ENCODE measurements around the gene ARHGAP27.
"Not testable (repeated sequence)": the region's sequence is repeated elsewhere in the genome, so short reads cannot be mapped to it uniquely, and the experiment has no call there.

Gene ARHGAP27, protein sequence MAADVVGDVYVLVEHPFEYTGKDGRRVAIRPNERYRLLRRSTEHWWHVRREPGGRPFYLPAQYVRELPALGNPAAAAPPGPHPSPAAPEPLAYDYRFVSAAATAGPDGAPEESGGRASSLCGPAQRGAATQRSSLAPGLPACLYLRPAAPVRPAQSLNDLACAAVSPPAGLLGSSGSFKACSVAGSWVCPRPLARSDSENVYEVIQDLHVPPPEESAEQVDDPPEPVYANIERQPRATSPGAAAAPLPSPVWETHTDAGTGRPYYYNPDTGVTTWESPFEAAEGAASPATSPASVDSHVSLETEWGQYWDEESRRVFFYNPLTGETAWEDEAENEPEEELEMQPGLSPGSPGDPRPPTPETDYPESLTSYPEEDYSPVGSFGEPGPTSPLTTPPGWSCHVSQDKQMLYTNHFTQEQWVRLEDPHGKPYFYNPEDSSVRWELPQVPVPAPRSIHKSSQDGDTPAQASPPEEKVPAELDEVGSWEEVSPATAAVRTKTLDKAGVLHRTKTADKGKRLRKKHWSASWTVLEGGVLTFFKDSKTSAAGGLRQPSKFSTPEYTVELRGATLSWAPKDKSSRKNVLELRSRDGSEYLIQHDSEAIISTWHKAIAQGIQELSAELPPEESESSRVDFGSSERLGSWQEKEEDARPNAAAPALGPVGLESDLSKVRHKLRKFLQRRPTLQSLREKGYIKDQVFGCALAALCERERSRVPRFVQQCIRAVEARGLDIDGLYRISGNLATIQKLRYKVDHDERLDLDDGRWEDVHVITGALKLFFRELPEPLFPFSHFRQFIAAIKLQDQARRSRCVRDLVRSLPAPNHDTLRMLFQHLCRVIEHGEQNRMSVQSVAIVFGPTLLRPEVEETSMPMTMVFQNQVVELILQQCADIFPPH

DNA sequence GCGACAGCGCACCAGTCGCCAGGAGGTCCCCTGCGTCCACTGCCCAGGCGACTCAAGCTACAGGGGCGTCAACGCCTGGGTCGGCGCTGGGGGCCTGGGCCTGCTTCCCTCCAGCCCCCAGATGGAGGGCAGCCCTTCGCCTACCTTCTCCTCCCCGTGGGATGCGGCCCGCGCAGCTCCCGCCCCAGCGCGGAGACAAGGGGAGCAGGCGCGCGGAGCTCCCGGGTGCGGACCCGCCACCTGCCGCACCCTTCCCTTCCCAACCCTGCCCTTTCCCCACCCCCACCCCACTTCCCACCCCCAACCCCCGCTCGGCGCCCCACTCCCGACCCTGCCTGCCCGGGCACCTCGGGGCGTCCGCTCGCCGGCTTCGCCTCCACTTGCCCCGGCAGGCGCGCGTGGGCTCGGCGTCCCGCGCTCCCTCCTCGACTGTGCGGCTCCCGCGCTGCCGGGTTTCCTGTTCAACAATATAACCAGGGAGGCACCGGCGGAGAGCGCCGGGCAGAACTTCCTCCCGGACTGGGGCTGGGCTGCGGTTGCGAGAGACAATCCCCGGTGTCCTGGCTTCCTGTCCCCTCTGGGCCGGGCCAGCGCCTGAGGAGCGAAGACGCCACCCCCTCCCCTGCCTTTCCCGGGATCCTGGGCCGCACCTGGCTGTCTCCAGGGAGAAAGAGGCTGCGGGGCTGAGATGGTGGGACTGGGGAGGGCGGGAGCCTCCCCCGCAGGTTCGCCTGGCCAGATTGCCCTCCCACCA is at the start of gene ARHGAP27:
ARHGAP27 (minus strand) TSS at position 466 of the 754 bp plus-strand sequence. CDS start 2,591 bp downstream, outside the sequence.
- no peak for DNase-seq

DNA sequence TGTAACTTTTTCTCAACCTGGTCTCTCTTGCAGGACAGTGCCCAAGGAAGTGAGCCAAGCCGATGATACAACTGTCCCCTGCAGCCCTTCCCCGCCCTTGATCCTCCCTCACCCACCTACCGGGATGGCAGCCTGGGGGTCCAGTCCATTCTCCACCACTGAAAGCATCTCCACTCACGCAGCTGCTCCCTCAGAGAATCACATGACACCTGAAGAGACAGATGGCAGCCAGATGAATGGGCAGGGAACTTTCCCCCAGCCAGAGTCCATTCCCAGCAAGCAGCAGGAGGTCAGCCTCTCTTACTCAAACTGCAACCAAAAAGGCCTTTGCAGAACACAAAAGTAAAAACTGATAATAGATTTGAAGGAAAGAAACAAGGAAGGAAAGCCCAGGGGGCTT is 49.6 kb upstream of the ARHGAP27 start:
- not testable (repeated sequence) for DNase-seq

DNA sequence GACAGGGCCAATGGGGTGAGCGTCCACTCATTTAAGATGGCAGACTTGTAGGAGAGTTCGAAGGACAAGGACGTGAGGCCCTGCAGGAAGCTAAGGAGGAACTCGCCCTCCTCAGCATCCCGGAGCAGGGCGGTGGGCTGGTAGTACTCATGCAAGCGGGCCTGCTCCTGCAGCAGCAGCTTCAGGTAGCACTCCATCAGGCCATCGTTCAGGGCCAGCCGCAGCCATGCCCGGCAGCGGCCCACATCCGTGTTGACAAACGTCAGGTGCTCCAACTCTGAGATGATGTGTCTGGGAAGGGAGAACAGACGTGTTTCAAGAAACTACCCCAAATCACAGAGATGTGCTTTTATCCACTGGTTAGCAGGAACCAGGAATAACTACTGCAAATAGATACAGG is 42.8 kb upstream of the ARHGAP27 start:
- DNase-seq: not testable (repeated sequence)

DNA sequence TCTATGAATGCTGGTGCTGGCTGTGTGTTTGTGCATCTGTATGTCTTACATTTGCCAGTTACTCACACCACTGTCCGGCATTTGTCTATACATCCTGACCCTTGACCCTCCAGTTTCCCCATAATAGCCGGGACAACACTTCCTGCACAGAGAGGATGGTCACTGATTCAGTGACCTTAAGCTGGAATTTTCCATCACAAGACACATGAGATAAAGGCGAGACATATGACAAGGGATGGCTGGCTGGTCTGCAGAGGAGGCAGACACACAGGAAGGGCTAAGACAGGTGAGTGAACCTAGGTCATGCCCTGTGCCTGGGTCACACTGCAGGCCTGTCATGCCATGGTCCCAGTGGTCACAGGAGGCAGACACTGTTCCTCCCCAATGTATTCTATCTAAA is 39.6 kb upstream of the ARHGAP27 start:
- not testable (repeated sequence) for DNase-seq

DNA sequence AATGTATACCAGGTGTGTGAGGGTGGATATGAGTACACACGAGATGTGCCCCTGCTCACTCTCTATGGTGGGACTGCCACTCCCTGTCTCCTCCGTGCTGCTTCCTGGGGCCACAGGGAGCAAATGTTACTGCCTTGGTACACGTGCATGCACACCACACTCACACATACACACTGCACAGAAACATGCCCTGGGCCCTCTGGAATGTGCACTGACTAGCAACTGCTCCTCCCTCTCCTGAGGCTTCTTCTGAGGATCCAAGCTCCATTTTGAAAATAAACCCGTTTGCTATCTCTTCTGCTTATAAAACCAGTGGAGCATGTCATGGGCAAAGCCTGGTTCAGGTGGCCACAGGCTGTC is 36.5 kb upstream of the ARHGAP27 start:
- DNase-seq: not testable (repeated sequence)

DNA sequence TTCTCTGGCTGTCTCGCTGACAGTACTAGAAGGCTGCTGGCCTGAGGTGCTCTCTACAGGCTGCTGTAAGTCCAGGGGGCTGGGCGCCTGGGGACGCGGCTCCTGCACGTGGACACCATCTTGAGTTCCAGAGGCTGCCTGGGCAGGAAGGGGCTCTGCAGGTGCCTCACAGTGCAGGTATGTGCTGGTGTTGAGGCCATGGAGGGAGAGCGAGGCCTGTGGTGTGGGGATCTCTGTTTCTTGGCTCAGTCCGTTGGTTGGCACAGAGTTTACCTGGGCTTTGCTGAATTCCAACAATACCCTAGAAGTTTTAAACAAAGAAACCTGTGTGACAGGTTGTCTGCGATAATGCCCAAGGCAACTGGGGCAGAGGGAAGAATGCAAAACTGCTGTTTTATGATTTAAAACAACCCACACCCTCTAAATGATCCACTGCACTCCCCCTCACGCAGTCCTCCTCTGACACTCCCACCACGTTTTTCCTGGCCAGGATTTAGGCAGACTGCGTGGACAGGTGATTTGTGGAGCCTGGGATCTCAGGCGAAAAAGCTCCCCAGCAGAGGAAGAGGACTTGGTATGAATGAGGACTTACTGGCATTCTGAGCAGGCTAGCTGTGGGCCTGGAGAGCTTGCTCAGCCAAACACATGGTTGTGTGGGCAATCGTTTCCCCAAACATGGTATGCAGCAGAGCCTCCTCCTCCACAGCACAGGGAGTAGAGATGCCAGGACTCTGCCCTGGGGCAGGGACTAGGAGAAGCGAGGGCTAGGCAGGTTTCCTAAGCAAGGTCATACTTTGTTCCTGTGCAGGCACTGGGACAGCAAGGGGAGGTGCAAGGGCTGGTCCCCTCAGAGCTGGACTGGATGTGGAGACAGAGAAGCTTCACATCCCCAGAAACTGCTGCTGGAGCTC is 35.9 kb upstream of the ARHGAP27 start:
- not testable (repeated sequence) for DNase-seq

DNA sequence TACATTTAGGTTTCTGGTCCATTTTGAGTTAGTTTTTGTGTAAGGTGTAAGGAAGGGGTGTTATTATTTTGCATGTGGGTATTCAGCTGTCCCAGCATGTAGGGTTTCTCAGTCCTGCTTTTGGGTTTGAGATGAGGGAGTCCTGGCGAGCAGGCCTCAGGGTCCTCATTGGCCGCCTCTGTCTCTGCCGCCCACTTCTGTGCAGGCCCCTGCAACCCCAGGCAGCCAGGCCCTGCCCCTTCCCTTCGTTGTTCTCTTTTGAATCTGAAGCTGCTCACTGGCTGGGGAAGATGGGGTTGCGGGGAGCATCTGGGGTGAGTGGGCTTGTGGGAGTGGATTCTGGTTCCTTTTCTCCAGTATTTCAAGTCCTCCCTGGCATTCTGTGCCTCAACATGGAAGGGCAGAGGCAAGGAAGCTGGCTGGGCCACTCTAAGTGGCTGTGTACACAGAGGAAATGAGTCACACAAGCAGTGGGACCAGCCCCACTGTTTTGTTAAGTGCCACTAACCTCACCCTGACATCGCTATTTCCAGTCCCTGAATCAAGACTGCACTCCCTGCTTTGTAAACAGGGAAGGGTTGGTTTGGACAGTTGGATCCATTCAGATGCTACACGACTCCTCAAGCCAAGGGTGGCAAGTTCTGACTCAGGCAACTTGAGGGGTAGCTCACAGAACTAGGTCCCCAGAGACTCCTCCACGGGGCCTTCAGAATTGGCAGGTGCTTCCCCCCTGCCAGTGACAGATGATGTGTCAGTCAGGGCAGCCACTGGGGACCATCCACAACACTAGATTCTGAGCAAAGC is 29.1 kb upstream of the ARHGAP27 start:
- peak; percentile 57 for DNase-seq

DNA sequence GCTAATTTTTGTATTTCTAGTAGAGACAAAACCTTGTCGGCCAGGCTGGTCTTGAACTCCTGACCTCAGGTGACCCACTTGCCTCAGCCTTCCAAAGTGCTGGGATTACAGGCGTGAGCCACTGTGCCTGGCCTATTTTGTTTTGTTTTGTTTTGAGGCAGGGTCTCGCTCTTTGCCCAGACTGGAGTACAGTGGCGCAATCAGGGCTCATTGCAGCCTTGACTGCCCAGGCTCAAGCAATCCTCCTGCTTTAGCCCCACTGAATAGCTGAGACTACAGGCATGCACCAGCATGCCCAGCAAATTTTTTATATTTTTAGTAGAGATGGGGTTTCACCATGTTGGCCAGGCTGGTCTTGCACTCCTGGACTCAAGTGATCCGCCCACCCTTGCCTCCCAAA is 27.8 kb upstream of the ARHGAP27 start:
- DNase-seq: not testable (repeated sequence)

DNA sequence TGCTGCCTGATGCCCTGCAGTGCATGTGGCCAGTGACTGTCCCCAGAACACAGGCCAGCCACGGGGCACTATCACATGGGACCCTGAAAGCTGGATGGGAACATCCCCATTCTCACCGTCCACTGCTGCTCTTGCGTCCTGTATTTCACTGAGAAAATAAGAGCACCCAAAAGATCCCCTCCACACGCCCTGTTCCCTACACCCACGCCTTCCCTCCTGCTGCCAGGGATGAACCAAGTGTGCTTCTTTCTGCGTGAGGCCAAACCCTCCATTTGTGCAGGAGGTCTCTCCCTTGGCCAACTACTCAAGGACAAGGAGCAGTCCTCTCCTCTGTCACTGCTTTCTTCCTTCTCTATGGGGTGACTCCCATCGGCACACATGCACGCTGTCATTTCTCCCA is 21.7 kb upstream of the ARHGAP27 start:
- DNase-seq: not testable (repeated sequence)

DNA sequence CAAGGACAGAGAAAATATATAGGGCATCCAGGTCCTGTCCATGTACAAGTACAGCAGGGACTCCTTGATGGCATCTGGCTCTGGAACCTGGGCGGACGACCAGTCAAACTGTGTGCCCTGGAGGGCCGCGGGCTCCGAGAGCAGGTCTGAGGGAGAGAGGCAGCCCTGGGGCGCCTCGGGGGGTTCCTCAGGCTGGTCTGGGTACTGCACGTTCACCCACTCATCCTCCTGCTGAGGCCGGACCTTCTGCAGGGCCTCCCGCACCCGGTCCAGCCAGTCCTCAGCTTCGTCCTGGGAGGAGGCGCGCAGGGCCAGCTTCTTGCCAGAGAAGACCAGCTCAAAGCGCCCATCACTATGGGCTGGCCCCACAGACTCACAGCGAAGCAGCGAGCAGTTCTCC is 21.1 kb upstream of the ARHGAP27 start:
- not testable (repeated sequence) for DNase-seq

DNA sequence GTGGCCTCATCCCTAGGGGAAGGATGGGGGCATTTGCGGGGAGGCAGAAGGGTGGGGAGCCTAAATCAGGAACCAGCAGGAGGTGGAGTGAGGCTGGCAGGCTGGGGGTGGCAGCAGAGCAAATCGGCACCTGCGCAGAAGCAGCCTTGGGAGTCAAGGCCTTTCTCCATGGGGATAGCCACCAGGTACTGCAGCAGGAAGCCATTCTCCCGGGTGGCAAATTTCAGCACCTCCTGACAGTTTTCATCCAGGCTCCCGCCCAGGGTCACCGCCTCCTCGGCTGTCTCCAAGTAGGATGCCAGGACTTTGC is 20.5 kb upstream of the ARHGAP27 start:
- DNase-seq: not testable (repeated sequence)

DNA sequence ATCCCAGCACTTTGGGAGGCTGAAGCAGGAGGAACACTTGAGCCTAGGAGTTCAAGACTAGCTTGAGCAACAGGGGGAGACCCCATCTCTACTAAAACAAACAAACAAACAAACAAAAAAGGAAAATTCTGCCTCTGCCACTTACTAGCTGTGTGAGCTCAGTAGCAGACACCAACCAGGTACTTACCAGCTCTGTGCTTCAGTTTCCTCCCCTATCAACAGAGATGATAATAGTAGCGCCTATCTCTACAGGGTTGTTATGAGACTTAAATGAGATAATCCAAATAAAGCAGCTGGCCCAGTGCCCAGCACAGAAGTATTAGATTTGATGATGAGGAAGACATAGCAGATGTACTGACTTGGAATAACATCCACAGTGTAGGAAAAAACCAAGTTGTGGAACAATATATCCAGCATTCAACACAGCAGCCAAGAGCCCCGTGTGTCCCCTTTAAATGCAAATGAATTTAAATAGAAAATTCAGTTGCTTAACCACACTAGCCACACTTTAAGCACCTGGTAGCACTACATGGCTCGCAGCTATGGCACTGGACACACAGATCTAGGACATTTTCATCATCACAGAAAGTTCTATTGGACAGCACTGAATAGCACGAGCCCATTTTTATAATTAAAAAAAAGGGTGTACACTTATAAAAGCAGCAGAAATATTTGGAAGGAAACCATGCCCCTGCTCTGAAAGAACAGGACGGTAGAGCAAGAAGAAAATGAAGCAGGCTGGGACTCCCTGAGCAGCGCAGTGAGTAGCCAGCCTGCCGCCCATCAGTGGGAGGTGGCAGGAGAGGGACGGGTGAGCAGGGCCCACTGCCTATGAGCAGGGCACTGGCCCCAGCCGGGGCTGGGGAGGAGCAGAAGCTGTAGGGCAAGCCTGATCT is 19.9 kb upstream of the ARHGAP27 start:
- DNase-seq: not testable (repeated sequence)

DNA sequence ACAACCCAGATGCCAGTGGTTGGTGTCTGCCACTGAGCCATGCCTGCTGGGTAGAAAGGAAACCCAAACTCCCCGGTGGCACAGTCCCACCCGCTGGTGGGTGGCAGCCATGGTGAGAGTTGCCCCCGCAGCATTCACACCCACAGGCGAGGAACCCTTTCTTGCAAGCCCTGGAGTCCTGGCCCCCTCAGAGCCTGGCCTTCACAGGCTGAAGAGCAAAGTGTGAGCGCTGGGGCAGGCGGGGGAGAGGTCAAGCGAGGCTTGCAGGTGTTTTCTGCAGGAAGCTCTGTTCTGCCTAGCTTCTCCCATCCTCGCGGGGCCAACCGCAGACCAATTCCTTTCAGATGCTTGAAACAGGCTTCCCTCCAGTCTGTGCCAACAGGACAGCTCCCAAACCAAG is 19.0 kb upstream of the ARHGAP27 start:
- not testable (repeated sequence) for DNase-seq

DNA sequence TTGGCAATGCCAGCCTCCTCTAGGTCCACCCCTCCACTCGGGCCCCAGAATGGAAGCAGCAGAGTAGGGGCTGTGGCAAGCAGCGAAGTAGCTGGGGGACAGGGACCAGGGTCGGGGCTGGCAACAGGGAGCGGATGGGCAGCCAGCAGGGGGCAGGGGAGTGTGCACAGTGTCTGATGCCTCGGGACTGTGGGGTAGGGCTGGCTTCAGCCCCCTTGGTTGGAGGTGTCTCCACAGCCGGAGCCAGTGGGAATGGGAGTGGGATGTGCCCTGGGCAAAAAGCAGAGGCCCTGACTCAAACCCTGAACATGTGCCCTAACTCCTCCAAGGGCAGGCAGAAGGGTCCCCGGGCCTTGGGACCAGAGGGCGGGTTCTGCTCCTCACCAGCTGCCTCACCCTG is 18.5 kb upstream of the ARHGAP27 start:
- no peak for DNase-seq

DNA sequence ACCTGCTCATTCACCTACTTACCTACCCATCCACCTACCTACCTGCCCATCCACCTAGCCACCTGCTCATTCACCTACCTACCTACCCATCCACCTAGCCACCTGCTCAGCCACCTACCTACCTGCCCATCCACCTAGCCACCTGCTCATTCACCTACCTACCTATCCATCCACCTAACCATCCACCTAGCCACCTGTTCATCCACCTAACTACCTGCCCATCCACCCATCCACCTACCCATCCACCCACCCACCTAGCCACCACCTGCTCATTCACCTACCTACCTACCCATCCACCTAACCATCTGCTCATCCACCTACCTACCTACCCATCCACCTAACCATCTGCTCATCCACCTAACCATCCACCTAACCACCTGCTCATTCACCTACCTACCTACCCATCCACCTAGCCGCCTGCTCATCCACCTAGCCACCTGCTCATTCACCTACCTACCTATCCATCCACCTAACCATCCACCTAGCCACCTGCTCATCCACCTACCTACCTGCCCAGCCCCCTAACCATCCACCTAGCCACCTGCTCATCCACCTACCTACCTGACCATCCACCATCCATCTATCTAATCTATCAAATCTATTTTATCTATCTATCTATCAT is 17.1 kb upstream of the ARHGAP27 start:
- not testable (repeated sequence) for DNase-seq

DNA sequence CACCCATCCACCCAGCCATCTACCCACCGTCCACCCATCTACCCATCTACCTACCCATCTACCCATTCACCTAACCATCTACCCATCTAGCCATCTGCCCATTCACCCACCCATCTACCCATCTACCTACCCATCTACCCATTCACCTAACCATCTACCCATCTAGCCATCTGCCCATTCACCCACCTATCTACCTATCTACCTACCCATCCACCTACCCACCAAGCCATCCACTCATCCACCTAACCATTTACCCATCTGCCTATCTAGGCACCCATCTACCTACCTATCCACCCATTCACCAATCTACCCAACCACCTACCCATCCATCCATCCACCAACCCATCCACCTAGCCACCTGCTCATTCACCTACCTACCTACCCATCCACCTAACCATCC is 16.6 kb upstream of the ARHGAP27 start:
- DNase-seq: not testable (repeated sequence)

DNA sequence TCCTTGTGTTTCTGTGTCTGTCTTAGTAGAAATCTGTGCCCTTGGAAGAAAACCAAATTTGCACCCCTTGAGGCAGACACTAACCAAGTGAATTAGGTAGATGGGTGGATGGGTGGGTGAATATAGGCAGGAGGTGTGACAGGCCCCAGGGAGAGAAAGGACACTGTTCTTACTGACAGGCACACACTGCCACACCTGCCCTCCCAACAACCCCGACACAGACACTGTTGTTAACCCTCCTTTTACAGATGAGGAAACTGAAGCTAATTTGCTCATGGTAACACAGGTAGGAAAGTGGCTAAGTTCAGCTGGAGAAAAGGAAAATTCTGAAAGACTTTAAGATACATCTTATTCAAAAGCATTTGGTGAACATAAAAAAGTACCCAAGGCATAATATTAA is 15.8 kb upstream of the ARHGAP27 start:
- not testable (repeated sequence) for DNase-seq

DNA sequence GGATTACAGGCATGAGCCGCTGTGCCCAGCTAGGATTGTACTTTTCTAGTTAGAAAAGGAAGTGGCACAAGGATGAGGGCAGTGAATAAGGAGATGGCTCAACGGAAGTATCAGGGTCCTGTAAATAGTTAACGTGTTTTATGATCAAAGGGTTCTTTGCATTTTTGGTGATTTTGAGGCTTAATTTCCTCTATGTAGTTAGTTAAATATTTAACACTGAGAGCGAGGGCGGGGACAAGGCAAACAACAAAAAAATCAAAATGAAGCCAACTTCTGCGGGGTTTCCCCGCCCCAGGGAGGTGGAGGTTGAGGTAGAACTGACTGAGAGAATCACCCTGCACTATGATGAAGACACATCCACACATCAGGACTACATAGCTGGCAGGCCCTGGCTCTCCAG is 15.4 kb upstream of the ARHGAP27 start:
- not testable (repeated sequence) for DNase-seq

DNA sequence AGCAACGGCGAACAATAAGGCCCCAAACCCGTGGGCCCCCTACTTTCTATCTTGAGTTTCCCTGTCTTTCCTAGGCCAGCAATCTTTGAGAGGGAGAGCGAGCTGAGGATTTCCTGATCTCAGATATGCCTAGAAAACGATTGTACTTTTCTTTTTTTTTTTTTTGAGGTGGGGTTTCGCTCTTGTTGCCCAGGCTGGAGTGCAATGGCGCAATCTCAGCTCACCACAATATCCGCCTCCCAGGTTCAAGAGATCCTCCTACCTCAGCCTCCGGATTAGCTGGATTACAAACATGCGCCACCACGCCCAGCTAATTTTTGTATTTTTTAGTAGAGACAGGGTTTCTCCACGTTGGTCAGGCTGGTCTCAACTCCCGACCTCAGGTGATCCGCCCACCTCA is 15.0 kb upstream of the ARHGAP27 start:
- DNase-seq: not testable (repeated sequence)
